Medulla oblongata (tissue), 1 donor: ENCODE data around the gene NOP16.

Source experiments
- DNase-seq: peaks from one replicate; pipeline ENCODE4 v3.0.0-alpha.2; 2015; ENCODE audit errors: extremely low spot score

Gene NOP16, protein sequence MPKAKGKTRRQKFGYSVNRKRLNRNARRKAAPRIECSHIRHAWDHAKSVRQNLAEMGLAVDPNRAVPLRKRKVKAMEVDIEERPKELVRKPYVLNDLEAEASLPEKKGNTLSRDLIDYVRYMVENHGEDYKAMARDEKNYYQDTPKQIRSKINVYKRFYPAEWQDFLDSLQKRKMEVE

DNA sequence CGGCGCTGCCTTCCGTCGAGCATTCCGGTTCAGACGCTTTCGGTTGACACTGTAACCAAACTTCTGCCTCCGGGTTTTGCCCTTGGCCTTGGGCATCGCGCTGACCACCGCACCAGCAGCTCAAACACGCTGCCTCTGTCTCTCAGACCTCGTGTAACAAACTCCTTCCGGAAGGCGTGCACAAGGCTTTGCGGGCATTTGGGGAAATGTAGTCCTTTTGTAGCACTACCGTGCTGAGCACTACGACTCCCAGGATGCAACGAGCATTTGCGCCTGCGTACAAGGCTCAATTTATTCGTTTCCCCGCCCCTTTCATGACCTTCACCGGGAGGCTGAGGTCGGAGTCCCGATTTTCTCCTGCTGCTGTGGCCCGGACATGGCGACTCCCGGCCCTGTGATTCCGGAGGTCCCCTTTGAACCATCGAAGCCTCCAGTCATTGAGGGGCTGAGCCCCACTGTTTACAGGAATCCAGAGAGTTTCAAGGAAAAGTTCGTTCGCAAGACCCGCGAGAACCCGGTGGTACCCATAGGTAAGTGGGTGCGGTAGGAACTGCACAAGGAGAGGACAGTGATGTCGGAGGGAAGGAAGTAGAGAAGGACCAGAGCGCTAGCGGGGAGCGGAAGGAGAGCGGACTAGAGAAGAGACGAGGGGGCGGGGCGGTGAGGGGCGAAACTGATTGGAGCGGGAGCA, at the start of gene NOP16, which contains the start of gene HIGD2A:
TSS of gene NOP16 (minus strand) at position 155 of the 691 bp plus-strand sequence. CDS start at position 96, 59 bp downstream.
TSS of gene HIGD2A (plus strand) at position 308 of the 691 bp plus-strand sequence. CDS start at position 377, 69 bp downstream.
- peak; percentile 100 for DNase-seq

DNA sequence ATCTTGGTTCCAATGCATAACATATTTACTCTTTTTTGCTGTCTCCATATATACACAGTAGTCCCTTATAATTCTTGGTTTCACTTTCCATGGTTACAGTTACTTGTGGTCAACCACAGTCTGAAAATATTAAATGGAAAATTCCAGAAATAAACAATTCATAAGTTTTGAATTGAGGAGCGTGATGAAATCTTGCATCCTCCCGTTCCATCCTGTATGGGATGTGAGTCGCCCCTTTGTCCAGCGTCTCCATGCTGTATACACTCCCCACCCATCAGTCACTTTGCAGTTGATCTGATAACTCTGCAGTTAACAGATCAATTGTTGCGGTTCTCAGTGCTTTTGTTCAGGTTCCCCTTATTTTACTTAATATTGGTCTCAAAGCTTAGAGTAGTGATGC, 48.3 kb upstream of the NOP16 start:
- no peak for DNase-seq

GRCh38 chr5:176432707-176433106, 44.3 kb upstream of the NOP16 start:
- no peak for DNase-seq

DNA sequence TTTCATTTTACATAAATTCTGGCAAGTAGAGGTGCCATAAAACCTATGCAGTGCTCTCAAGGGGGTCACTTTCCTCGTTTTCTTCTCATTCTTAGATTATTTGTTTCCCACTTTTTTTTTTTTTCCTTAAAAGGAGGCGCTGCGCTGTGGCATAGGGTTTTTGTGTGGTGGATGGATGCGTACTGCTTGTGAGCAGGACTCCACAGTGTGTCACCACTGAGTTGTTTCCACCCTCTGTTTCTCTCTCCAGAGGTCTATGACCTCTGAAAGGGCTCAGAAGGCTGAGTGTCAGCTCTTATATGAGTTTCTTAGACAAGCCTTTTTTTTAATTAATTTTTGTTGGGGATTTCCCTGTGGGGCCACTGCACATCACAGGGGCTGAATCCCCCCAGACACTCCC, 41.6 kb upstream of the NOP16 start:
- no peak for DNase-seq

- DNase-seq = no peak
These were observed 39.6 kb upstream of the NOP16 start for GRCh38 chr5:176427971-176428370.

GRCh38 chr5:176426876-176427275, 38.5 kb upstream of the NOP16 start:
- DNase-seq = no peak

DNA sequence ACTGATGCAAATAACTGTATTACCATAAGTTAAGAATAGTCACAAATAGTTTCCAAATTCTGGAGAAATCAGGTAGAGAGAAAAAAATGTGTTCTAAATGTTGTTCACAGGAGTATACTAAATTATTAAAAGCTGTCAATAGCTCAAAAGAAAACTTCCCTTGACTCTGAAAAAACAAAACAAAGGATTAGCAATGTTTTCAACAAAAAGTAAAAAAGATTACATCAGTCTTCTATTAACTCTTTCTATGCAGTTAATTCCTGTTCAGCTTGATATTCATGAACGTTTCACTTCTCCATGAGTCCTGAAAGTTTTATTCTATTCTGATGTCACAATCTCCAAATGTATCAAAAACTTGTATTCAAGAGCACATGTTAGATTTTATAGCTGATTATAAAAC, 37.4 kb upstream of the NOP16 start:
- no peak for DNase-seq

DNA sequence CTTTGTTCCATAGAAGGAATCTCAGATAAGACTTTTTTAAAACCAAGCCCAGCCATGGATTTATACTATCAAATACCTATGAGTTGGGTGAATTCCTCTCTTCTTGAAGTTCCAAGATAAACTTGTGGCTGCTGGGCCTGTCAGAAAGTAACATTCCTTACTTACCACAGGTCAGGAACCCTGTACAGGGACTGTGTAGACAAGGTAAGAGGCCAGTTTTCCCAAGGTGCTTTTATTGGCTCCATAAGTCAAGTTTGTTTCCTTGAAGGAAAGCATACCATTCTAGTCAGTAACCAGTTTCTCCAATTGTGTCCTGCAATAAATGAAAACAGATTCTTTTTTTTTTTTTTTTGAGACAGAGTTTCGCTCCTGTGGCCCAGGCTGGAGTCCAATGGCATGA, 36.7 kb upstream of the NOP16 start:
- DNase-seq = no peak

- DNase-seq = no peak
These were observed 35.8 kb upstream of the NOP16 start for GRCh38 chr5:176424181-176424580.

DNA sequence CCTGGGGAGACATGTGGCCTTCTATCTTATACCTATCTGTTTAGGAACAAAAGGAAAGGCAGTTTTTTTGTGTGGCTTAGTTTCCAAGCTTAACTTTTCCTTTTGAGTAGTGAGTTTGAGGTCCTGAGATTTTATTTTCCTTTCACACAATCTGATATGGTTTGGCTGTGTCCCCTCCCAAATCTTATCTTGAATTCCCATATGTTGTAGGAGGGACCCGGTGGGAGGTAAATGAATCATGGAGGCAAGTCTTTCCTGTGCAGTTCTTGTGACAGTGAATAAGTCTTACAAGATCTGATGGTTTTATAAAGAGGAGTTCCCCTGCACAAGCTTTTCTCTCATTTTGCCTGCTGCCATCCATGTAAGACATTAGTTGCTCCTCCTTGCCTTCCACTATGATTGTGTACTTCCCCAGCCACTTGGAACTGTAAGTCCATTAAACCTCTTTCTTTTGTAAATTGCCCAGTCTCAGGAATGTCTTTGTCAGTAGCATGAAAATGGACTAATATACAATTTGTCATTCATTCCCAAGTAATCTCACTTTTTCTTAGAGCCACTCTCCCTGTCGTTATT, 32.7 kb upstream of the NOP16 start:
- no peak for DNase-seq

DNA sequence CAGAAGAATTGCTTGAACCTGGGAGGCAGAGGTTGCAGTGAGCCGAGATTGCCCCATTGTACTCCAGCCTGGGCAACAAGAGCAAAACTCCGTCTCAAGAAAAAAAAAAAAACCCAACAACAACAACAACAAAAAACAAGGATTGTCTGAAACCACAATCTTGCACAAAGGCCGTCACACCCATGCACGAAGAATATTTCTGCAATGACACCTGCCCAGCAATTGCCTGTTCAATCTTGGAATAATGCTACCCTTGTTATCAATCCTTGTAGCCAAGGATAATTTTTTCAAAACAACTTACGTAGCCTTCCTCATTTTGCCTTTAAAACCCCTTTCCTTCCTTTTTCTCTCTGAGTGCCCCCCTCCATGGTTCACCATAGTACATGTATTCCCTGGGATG, 31.7 kb upstream of the NOP16 start:
- no peak for DNase-seq

DNA sequence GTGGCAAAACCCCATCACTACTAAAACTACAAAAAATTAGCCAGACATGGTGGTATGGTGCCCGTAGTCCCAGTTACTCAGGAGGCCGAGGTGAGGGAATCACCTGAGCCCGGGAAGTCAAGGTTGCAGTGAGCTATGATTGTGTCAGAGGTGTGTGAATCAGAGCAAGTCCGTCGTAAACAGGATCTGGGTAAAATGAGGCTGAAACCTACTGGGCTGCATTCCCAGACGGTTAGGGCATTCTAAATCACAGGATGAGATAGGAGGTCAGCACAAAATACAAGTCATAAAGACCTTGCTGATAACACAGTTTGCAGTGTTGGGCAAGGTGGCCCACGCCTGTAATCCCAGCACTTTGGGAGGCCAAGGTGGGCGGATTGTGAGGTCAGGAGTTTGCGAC, 29.9 kb upstream of the NOP16 start:
- no peak for DNase-seq

- no peak for DNase-seq
These were observed 28.6 kb upstream of the NOP16 start for GRCh38 chr5:176416965-176417364.

DNA sequence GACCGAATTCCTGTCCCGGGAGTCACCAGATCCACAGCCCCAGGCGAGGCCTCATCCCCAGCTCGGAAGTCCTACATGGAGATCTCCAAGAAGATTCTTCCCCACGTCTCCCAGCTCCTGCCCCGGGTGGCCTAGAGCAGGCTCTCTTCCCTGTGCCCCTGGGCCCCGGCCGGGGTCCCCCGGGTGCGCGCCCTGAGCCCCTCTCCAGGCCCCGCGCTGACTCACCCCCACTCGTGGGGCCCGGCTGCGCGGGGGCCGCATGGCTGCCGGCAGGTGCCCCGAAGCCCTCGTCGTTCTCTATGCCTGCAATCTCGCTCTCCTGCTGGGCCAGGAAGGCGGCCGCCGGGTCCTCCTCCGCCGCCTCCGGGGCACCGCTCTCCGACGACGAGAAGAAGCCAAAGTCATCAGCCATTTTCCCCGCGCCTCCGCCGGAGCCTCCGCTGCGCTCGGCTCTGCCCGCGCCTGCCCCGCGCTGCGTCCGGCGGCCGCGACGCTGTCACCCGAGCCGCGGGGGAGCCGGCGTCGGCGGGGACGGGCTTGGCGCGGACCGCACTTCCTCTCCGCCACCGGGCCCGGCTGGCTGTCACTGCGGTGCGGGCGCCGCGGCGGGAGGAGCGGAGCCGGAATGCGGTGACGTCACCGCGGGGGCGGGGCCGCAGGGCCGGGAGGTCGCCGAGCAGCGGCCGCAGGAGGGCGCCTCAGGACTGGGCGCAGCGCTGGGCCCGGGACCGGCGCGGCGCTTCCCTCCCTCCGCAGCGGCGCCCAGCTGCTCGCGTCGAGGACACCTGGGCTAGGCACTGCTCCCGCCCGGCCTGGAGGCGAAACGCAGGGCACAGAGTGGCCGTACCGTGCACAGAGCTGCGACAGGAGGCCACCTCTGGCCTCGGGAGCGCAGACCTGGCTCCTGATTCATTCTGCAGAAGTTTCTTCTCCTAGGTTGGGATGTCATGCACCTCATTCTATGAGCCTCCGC, 27.8 kb upstream of the NOP16 start, which contains the start of gene CLTB:
TSS of gene CLTB (minus strand) at position 588 of the 973 bp plus-strand sequence. CDS start at position 412, 176 bp downstream.
- peak; percentile 93 for DNase-seq

- no peak for DNase-seq
These were observed 27.0 kb upstream of the NOP16 start for GRCh38 chr5:176415240-176415951.

DNA sequence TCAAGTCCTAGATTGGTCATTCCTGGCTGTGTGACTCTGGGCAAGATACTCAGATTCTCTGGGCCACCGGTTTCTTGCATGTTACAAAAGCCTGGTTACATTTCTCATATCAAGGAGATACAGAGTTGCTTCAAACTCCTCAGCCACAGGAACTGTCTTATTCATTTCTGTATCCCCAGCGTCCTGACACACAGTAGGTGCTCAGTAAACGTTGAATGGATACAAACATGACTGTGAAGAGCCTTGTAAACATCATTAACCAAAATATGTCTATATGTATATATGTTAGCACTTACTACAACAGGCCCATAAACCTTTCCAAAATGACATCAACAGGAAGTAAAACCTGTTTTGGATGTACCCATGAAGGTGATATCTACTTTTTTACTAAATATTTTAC, 26.3 kb upstream of the NOP16 start:
- DNase-seq = no peak

DNA sequence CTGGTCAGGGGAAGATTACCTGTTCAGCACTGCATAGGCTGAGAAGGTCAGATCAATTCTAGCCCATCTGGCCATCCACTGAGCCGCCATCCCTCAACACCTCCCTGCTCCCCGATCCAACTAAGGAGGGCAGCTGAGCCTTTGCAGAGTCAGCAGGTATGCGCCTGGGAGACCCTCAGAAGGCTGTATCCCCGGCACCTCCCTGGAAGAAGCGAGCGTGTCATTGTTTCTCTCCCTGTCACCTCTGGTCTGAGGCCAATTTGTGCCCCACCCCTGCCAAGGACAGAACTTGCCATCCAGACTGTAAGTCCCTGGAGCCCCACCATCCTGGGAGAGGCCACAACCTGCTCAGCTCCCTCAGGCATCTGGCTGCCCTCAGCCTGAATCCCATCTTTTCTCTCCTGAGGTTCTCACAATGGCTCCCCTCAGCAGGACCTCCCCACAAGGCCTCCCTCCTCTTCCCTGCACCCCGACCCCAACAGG, 25.4 kb upstream of the NOP16 start:
- no peak for DNase-seq

- no peak for DNase-seq
These were observed 24.8 kb upstream of the NOP16 start for GRCh38 chr5:176413255-176413565.

DNA sequence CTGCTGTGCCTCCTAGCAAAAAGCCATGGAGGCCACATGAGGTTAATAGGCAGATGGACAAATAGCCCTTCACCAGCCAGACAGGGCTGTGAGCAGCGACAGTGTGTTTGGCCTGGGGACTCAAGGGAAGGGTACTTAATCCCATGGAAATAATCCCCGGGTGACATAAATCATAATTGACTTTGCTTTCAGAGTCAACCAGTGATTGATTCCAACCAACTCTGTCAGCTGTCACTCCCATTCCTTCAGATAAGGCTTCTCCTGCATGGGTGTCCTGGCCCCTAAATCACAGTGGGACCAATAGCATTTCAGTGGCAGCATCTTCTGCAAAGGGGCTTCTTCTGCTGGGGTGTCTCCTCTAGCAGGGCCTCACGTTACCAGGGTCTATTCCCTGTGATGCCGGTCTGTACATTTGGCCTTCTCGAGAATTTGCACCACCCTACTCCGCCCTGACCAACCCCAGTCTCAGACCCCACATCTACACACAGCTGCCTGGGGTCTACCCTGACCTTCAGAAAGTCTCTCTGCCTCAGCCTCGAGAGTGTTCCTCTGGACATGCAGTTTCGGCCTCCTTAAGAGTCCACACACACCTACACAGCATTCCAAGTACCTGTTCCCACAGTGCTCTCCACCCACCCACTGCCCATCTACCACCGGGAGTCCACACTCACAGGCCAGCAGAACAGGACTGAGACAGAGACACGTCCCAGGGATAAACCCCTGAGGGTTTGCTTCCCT, 24.3 kb upstream of the NOP16 start:
- DNase-seq = no peak

GRCh38 chr5:176410486-176411180, 22.2 kb upstream of the NOP16 start:
- DNase-seq = no peak
